ENCODE data around the gene WDR90.

DNA sequence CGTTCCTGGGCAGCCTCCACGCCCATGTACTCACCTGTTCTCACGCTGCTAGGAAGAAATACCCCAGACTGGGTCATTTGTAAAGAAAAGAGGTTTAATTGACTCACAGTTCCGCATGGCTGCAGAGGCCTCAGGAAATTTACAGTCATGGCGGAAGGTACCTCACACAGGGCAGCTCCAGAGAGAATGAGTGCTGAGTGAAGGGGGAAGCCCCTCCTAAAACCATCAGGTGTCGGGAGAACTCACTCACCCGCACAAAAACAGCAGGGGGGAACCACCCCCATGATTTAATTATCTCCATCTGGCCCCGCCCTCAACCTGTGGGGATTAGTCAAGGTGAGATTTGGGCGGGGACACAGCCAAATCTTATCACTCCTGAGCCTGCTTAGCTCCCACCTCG lies 41.1 kb upstream of the WDR90 start:
- TF ChIP-seq, protein P1, sequence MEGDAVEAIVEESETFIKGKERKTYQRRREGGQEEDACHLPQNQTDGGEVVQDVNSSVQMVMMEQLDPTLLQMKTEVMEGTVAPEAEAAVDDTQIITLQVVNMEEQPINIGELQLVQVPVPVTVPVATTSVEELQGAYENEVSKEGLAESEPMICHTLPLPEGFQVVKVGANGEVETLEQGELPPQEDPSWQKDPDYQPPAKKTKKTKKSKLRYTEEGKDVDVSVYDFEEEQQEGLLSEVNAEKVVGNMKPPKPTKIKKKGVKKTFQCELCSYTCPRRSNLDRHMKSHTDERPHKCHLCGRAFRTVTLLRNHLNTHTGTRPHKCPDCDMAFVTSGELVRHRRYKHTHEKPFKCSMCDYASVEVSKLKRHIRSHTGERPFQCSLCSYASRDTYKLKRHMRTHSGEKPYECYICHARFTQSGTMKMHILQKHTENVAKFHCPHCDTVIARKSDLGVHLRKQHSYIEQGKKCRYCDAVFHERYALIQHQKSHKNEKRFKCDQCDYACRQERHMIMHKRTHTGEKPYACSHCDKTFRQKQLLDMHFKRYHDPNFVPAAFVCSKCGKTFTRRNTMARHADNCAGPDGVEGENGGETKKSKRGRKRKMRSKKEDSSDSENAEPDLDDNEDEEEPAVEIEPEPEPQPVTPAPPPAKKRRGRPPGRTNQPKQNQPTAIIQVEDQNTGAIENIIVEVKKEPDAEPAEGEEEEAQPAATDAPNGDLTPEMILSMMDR (IDR thresholded peaks at IDR 0.05; ENCODE audit: low read length) = no peak
- no peak for TF ChIP-seq EZH2 (IDR thresholded peaks at IDR 0.05; ENCODE audit: borderline replicate concordance, low read length)
